Measurements from ENCODE around the gene LARGE1.

The LARGE1 gene

DNA sequence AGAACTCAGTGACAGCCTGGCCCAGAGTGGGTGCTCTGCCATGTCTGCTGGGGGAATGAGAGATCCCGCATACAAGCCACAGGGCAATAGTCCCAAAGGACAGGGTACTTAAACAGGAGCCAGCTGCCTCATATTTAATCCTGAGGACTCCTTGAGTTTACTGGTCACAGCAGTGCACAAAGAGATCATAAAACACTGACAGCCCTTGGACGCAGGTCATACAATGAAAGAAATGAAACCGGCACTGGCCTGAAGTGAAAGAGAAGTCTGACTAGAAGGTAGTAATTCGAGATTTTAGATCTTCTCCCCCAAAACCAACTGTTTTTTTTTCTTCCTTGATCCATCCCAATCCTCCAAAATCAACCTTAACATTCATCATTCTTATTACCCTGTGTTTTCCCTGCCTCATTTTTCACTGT, 562.3 kb downstream of the LARGE1 start:
- no peak for DNase-seq (ENCODE audit: low spot score)

- DNase-seq (ENCODE audit: low spot score), result no peak
Observed at GRCh38 chr22:33354928-33355327, 565.3 kb downstream of the LARGE1 start.

DNA sequence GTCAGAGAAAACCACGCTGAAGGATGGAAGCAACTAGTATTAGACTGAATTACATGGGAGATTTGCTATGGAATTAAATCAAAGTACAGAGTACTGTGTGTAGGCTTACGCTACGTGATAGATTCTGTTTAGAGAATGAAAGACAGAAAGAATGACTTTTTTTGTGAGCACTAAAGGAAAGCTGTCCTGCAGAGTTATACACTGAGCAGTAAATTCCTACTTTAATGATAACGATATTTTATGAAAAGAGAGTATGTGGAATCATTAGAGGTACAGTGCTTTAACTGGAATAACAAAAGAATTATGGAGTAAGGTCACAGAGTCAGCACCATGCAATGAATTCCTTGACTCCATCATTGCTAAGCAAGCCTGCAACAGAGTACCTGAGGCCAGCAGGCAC, 566.8 kb downstream of the LARGE1 start:
- DNase-seq (ENCODE audit: low spot score), result no peak

DNA sequence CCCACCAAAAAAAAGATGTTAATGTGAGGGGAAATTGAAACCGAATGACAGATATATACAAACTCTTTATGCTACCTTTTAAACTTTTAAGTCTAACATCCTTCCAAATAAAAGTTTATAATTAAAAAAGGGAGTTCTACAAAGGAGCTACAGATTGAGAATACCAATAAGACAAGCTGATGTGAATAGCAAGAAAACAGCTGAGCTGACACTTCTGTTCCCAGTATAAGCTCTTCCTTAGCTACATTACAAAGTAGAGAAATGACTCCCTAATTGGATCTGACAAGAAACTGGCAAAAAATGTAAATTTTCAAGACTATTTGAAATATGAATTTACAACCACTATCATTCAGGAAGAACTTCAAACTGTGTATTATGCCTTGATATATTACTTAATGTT, 567.5 kb downstream of the LARGE1 start:
- no peak for DNase-seq (ENCODE audit: low spot score)

GRCh38 chr22:33350961-33351360, 569.3 kb downstream of the LARGE1 start:
- DNase-seq (ENCODE audit: low spot score), result no peak

DNA sequence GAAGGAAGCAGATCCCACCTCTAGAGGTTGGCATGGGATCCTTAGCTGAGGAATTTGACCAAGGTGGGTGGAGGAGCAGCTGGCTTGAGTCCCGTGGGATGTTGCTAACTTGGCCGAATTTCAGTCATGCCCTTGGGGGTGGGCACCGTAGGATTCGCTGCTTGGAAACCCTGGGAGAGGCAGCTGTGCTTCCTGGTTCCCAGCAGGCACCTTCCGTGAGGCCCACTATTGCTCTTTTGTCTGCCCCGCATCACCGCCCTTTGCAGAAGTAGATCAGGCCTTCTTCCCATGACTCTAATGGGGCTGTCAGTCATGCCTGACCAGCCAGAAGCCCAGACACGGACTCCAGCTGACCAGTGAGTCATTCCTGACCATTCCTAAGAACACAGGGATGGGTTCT, 569.8 kb downstream of the LARGE1 start:
- DNase-seq (ENCODE audit: low spot score), result no peak

DNA sequence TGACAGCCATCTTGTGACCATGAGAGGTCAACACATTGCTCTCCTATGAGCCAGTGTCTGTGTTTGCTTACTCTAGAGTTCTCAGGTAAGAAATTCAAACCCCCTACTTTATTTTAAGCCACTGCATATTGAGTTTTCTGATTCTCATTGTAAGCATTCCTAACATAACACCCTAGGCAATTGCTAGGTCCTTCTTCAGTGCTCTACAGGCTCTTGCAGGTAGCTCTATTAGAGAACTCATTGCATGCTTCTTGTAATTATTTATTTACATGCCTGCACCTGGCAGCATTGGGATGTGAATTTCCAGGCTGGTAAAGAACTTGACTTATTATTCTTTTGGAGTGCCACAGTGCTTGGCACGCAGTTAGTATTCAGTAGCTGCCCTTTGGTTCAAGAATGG, 573.3 kb downstream of the LARGE1 start:
- DNase-seq (ENCODE audit: low spot score), result no peak

DNA sequence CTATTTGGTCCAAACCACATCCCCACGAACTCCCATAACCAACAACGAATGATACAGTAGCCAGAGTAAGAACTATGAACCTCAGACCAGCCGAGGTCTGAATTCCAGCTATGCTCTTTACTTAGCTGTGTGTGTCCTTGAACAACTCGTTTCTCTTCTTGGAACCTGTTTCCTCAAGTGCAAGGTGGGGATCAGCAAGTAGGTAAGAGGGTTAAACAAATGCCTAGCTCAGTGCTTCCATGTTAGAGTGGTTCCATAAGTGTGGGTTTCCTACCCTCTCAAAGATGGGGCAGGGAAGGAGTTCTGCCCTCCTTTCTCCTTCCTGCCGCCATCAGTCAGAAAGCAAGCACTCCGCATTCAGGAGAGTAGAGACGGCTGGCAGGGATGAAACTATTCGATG, 578.7 kb downstream of the LARGE1 start:
- no peak for DNase-seq (ENCODE audit: low spot score)

- no peak for DNase-seq (ENCODE audit: low spot score)
Observed at GRCh38 chr22:33337524-33337923, 582.8 kb downstream of the LARGE1 start.

DNA sequence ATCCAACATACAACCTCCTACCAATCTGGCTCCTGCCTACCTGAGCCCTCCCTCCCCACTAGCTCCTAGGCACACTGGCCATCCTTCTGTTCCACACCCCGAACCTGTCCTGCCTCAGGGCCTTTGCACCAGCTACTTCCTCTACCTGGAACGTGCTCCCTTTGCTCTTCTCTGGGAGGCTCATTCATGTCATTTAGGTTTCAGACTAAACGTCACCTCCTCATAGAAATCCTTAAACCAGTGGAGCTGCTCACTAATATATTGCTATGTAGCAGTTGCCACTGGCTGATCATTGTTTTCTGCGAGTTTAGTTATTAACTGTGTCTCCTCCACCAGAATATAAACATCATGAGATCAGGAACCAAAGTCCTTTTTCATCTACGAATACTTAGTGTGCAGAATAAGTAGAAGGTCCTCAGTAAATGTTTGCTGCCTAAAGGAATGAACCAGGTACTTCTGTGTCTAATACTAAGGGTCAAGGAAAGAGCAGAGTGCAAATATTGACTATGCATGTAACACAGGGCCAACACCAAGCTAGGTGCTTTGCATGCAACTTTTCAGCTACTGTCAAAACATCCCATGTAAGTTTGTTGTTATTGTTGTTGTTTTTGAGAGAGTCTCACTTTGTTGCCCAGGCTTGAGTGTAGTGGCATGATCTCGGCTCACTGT, 584.5 kb downstream of the LARGE1 start:
- DNase-seq (ENCODE audit: low spot score), result no peak

DNA sequence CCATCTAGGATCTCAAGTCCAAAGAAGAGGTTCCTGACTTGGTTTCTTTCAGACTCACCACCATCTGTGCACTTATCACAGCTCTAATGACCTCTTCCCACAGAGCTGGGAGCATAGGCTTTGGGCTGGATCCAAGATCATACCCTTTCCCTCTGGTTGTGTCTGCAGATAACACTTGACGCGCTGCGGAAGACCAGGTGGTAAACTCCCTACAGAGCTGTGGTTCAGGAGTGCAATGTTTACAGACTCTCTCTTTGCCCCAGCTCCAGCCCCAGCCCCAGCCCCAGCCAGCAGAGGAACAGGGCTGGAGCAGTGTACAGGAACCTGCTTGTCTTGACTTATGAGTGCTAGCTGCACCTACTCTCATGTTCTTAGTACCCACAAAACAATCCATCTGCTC, 587.7 kb downstream of the LARGE1 start:
- no peak for DNase-seq (ENCODE audit: low spot score)

DNA sequence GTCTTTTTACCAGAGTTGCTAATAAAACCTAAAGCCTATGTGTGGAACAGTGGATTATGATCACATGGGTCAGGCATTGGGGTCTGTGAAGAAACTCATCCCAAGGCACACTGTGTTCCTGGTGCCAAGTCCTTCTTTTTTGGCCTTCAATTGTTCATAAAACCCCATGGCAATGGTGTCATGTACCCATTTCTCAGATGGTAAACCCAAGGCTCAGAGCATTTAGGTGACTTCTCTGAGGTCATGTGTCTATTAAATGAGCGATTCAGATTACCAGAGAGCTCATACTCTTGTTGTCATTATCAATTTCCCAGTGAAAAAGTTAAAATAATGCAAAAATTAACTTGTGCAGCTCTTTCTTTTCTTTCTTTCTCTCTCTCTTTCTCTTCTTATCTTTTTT, 589.3 kb downstream of the LARGE1 start:
- no peak for DNase-seq (ENCODE audit: low spot score)

DNA sequence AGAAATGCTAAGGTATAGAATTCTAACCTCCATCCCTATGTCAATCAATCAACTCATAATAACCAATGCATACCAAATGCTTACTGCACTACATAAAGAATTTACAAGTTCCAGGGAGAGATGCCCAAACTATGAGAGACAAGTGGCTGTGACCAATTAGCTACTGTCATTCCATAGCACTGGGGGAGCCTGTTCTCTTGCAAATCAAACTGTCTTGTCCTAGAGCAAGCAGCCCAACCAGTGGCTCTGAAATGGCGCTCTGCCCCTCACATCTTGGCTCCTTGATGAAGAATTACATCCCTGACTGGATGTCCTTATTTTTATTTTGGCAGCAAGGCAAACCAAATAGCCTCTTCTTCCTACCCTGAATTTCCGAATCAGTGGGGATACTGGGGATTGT, 589.7 kb downstream of the LARGE1 start:
- DNase-seq (ENCODE audit: low spot score), result no peak

GRCh38 chr22:33329398-33329797, 590.9 kb downstream of the LARGE1 start:
- DNase-seq (ENCODE audit: low spot score), result no peak

DNA sequence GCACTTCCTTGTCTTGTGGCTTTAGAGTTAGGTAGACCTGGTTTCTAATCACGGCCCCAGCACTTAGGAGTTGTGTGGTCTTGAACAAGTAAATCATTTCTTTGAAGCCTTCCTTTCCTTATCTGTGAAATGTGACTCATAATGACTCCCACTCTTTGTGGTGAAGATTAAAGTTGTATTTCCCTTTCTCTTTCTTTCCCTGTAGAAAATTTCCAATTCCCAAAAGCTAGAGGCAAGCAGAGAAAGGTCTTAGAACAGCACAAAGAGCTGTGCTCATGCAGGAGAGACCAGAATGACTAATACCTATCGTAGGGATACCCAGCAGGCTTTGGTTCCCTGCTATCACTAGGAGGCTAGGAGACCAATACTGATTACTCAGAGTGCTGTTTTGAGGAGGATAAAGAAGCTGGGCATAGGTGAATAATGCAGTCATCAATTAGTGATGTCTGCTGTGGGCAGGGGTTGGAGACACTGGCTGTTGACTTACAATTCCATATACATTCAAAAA, 591.4 kb downstream of the LARGE1 start:
- peak; percentile 38 for DNase-seq (ENCODE audit: low spot score)

- DNase-seq (ENCODE audit: low spot score), result no peak
Observed at GRCh38 chr22:33327348-33327860, 592.9 kb downstream of the LARGE1 start.

GRCh38 chr22:33326540-33327295, 593.6 kb downstream of the LARGE1 start:
- no peak for DNase-seq (ENCODE audit: low spot score)

- no peak for DNase-seq (ENCODE audit: low spot score)
Observed at GRCh38 chr22:33325232-33326004, 594.9 kb downstream of the LARGE1 start.

GRCh38 chr22:33324228-33324627, 596.0 kb downstream of the LARGE1 start:
- no peak for DNase-seq (ENCODE audit: low spot score)

DNA sequence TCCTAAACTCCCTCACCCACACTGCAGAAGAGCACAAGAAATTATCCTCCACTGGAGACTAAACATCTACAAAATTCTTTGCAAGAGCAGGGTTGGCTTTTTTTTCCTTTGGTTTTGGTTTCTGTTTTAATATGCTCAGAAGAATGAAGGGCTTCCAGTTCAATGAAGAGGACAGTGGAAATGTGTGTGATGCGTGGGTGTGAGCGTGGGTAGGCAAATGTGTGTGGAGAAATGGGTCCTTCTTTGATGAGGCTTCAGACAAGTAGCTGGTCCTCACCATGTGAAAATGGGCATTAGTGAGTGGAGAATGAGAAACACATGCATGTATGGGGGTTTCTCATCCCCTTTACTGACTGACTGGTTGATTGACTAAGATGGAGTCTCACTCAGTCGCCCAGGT, 598.8 kb downstream of the LARGE1 start:
- DNase-seq (ENCODE audit: low spot score), result no peak

- DNase-seq (ENCODE audit: low spot score), result no peak
Observed at GRCh38 chr22:33315954-33316353, 604.3 kb downstream of the LARGE1 start.

- DNase-seq (ENCODE audit: low spot score), result no peak
Observed at GRCh38 chr22:33315117-33315516, 605.2 kb downstream of the LARGE1 start.

GRCh38 chr22:33314316-33314715, 606.0 kb downstream of the LARGE1 start:
- DNase-seq (ENCODE audit: low spot score), result no peak
